OCI-LY3 (cell line): ENCODE data around the gene TADA3.
A peak's percentile ranks its signal among the peaks of the same experiment; 100 is the strongest.

Experiments
- H2AFZ ChIP-seq: fragments of 200-600, 300-600 bp; shearing (Covaris generic); 2 replicates; pipeline ENCODE4 v1.6.0; 2014; ENCODE audit warnings: antibody characterized with exemption, low read depth, low read length
- H3K27ac ChIP-seq: fragments of 200-600, 300-600 bp; sonication (generic); 2 replicates; pipeline ENCODE4 v1.5.1; 2014; ENCODE audit warnings: mild to moderate bottlenecking, low read length, moderate library complexity, mixed read lengths
- H3K27me3 ChIP-seq: fragments of 200-600, 300-600 bp; sonication (generic); 2 replicates; pipeline ENCODE4 v1.6.1; 2014; ENCODE audit warnings: low read depth, low read length, mixed read lengths
- H3K36me3 ChIP-seq: fragments of 200-600, 300-600 bp; sonication (generic); replicated peaks from 2 replicates; pipeline ENCODE3; 2014; ENCODE audit warnings: low read depth, low read length, mixed read lengths
- H3K4me1 ChIP-seq: fragments of 300-600, 200-600 bp; sonication (generic); 2 replicates; pipeline ENCODE4 v1.6.1; 2014; ENCODE audit warnings: low read length, mixed read lengths
- H3K4me2 ChIP-seq: fragments of 200-600, 300-600 bp; sonication (generic); 2 replicates; pipeline ENCODE4 v1.6.1; 2014; ENCODE audit warnings: low read length, mixed read lengths
- H3K4me3 ChIP-seq: fragments of 300-600, 200-600 bp; sonication (generic); 2 replicates; pipeline ENCODE4 v1.5.1; 2014; ENCODE audit warnings: antibody characterized with exemption, mild to moderate bottlenecking, low read length, moderate library complexity
- H3K79me2 ChIP-seq: fragments of 300-600, 200-600 bp; shearing (Covaris generic); 2 replicates; pipeline ENCODE4 v1.6.1; 2014; ENCODE audit warnings: mild to moderate bottlenecking, low read length, mixed read lengths
- H3K9ac ChIP-seq: fragments of 300-600, 200-600 bp; shearing (Covaris generic); 2 replicates; pipeline ENCODE4 v1.6.0; 2014; ENCODE audit warnings: mild to moderate bottlenecking, low read length, moderate library complexity
- H3K9me3 ChIP-seq: fragments of 200-600, 300-600 bp; shearing (Covaris generic); 2 replicates; pipeline ENCODE4 v1.6.1; 2014; ENCODE audit warnings: low read length, mixed read lengths; ENCODE audit not compliant: insufficient read depth
- H4K20me1 ChIP-seq: fragments of 200-600, 300-600 bp; sonication (generic); 2 replicates; pipeline ENCODE4 v1.6.1; 2016; ENCODE audit warnings: low read length, mixed read lengths; ENCODE audit not compliant: insufficient read depth
- CTCF ChIP-seq: fragments of 200-600, 300-600 bp; sonication (generic); IDR thresholded peaks from 2 replicates; pipeline ENCODE4 v1.5.1; 2014; ENCODE audit warnings: antibody characterized with exemption, low read length, low read depth
- EZH2phosphoT487 ChIP-seq: fragments of 200-600 bp; shearing (Covaris generic); IDR thresholded peaks from 2 replicates; pipeline ENCODE4 v1.6.1; 2018; ENCODE audit warnings: antibody characterized with exemption, mixed run types, low read depth

The TADA3 gene

GRCh38 chr3:9809239-9809614 lies 17.0 kb upstream of the TADA3 start:
- H3K79me2 ChIP-seq = no peaks in the 10 kb centered on the region
- peak overlapping the region; percentile 72 for H3K27ac ChIP-seq
- H3K4me2 ChIP-seq = peak overlapping the region; percentile 90
- H2AFZ ChIP-seq = peak overlapping the region; percentile 51
- H3K9me3 ChIP-seq = no peaks in the 10 kb centered on the region
- H3K4me1 ChIP-seq = peaks cover 16% of the 10 kb centered on the region
- H3K4me3 ChIP-seq = peak overlapping the region; percentile 85
- peak overlapping the region; percentile 89 for H3K9ac ChIP-seq
- H3K27me3 ChIP-seq = no peaks in the 10 kb centered on the region
- no peaks in the 10 kb centered on the region for H4K20me1 ChIP-seq
- peaks cover 33% of the 10 kb centered on the region for H3K36me3 ChIP-seq
- TF ChIP-seq CTCF (peak; percentile 14), EZH2phosphoT487 (no peak)

GRCh38 chr3:9808345-9809037 lies 16.2 kb upstream of the TADA3 start:
- Histone ChIP-seq H3K9me3 (no peaks in the 10 kb centered on the region), H3K4me3 (no peak overlapping the region), H3K4me2 (peak overlapping the region; percentile 90), H2AFZ (no peak overlapping the region), H3K27ac (peak overlapping the region; percentile 72), H3K79me2 (no peaks in the 10 kb centered on the region), H4K20me1 (0 out of 2 replicates have a peak, but pooled peaks cover under 1% of the 10 kb centered on the region), H3K4me1 (peaks cover 16% of the 10 kb centered on the region), H3K9ac (no peak overlapping the region), H3K36me3 (peaks cover 40% of the 10 kb centered on the region), H3K27me3 (no peaks in the 10 kb centered on the region)
- TF ChIP-seq EZH2phosphoT487 (no peak), CTCF (no peak; the same call in 1 of the 2 replicates)

- Histone ChIP-seq H3K36me3 (peaks cover 42% of the 10 kb centered on the region), H3K27me3 (no peaks in the 10 kb centered on the region), H2AFZ (no peak overlapping the region), H3K9me3 (no peaks in the 10 kb centered on the region), H3K4me3 (no peak overlapping the region), H3K4me1 (peaks cover 16% of the 10 kb centered on the region), H3K79me2 (no peaks in the 10 kb centered on the region), H3K4me2 (no peak overlapping the region), H3K27ac (no peak overlapping the region), H4K20me1 (0 out of 2 replicates have a peak, but pooled peaks cover 2% of the 10 kb centered on the region), H3K9ac (no peak overlapping the region)
- TF ChIP-seq EZH2phosphoT487 = no peak
- TF ChIP-seq CTCF = no peak
Observed at GRCh38 chr3:9807981-9808344, 15.7 kb upstream of the TADA3 start.

GRCh38 chr3:9806688-9807589 lies 14.7 kb upstream of the TADA3 start:
- Histone ChIP-seq H3K79me2 (no peaks in the 10 kb centered on the region), H3K9ac (no peak overlapping the region), H3K27ac (no peak overlapping the region), H4K20me1 (0 out of 2 replicates have a peak, but pooled peaks cover 2% of the 10 kb centered on the region), H2AFZ (no peak overlapping the region), H3K9me3 (no peaks in the 10 kb centered on the region), H3K4me2 (no peak overlapping the region), H3K27me3 (no peaks in the 10 kb centered on the region), H3K4me1 (peaks cover 16% of the 10 kb centered on the region), H3K4me3 (no peak overlapping the region), H3K36me3 (peaks cover 41% of the 10 kb centered on the region)
- TF ChIP-seq EZH2phosphoT487 (no peak), CTCF (no peak)
